A204.1 (cell line): ENCODE data around the gene PLPP3.

Source experiments
- FAIRE-seq: peaks from 2 replicates; lab custom pipeline; 2012; peaks lifted over from hg19 to GRCh38; lab: Jason Lieb, UNC

Gene PLPP3

GRCh38 chr1:56520016-56520601 lies 59.3 kb downstream of the PLPP3 start:
- FAIRE-seq = no peak

DNA sequence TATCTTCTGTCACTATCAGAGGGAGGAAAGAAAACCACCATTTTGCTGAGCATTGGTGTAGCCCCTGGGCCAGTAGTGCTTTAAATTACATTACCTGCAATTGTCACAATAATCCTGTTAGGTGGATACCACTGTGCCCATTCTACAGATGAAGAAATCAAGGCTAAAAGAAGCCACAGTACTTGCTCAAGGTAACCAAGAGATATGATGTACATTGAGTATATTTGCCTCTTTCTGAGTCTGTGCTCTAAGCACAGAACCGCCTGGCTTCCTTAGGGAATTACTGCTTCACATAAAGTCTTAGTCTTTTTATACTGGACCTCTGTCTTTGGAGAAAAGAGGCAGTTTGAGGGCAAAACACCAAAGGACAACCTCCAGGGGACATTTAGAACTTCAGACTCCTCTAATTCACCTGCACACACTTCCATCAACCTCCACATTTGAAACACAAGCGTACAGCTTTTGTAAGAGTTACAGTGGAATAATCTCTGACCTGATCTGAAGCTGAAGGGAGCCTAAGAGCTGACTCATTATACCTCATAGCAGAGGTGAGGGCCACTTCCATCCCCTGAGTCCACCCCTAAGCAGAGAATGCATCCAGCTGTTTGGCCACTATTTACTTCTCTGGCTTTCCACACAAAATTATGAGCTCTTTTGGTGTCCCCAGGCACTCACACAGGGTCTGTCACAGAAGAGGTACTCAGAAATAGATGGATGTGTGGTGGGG lies 61.8 kb downstream of the PLPP3 start:
- FAIRE-seq = no peak

DNA sequence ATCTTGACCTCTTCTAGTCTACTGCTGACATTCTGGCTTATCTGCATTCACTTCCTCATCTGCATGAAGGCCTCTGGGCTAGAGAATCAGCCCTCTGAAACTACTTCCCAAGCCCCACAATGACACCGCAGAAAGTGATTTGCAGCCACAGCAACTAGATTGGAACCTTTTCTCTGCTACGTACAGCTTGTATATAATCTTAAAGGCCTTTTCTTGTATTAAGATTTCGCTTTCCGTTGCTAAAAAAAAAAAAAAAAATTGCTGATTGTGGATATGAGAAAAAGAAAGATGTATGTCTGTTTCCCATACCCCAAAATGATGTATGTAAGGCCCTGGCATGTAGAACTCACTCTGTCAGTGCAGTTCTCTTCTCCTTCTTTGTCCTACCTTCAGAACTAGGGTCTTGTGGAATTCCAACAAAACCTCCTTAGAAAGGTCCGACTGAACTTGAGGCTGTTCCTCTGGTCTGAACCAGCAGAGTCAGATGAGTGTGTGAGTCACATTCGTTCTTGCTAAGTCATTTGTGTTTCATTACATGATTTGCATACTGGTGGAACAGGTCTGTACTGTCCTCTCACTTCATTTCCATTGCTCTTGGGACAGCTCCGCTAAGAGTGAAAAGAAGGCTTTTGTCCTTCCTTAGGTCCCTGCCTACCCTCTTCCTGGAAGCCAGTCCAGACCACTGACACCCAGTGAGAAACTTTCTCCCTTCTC lies 62.7 kb downstream of the PLPP3 start:
- no peak for FAIRE-seq

DNA sequence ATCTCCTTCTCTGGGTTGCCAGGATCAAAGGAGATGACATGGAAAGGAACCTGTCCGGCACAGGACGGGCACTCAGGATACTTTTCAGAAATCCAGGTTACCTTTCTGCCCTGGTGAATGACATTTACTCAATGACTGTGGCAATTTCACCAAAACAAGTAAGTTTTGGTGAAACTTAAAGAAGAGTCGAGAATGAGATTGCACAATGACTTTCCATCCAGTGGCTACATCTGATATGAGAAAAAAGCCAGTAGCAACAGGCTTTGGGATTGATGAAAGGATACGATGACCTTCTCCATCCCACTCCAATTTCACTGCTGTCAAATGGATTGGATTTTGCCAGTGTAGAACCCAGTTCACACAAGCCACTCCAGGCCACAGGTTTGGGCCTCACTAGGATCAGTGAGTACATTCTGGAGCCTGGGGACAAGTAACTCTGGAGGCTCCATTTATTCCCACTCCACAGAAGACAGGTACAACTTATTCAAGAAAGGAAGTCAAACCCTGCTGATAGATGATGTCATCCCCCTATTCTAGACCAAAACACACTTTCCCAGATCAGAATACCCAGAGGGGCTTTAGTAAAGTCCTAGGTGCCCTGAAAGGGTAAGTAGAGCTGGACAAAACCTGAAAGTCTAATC lies 63.3 kb downstream of the PLPP3 start:
- FAIRE-seq = no peak

DNA sequence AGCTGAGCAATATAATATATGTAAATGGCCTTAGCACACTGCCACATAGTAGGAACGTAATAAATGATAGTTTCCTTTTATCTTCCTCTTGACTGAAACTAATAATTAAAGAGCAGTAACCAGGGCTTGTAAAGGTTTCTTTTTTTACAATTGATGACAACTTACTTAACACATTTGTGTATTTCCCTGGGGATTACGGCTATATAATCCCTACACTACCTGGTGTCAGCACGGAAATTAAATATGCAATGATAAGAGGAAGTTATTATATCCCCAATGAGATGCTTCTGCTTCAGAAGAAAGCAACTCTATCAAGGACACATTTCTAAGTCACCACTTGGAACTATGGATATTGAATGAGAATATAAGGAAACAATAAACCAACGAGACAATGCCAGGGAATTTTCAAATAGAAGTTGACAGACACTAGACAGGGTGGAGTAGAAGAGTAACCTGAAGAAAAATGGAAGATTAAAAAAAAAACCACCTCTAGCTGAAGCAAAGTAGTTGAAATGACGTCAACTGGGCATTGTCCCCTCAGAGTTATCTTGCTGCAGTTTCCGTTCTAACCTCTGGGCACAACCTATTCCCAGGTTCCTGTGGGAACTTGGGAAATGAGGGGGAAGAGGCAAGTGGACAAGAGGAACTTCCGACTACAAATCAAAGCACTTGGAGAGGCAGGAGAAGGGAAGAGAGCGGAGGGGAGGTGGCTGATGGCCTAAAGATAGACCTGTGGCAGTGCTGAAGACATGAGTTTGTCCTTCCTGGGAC lies 66.5 kb downstream of the PLPP3 start:
- FAIRE-seq = no peak

DNA sequence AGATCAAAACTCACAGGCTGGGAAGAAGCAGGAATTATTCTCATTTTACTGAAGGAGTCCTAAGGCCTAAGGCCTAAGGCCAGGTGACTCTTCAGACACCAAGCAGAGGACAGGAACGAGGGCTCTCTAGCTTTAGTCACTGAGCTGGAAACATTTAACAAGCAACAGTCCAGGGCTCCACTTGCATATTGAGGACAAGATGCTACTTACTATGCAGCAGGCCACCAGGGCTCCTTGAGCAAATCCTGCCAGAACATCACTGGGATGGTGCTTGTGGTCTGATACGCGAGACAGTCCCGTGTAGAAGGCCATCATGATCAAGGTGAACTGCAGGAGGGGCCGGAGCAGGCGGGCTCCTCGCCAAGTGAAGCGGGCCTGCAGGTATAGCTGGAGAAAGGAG lies 67.6 kb downstream of the PLPP3 start:
- no peak for FAIRE-seq

DNA sequence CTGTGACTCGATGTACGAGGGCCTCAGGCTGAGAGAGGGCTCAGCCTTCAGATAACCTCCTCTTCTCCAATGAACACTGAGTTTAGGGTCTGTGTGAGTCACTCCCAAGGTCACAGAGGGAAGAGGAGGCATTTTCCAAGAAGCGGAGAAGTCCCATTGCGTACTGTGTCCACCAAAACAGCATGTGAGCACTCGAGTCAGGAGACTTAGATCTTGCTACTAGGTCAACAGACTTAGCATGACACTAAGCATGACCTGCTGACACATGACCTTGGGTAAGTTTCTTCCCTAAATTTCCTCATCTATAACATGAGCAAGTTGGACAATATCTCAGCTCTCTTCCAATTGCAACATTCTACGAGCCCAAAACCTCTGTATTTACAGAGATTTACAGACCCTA lies 68.0 kb downstream of the PLPP3 start:
- FAIRE-seq = no peak

DNA sequence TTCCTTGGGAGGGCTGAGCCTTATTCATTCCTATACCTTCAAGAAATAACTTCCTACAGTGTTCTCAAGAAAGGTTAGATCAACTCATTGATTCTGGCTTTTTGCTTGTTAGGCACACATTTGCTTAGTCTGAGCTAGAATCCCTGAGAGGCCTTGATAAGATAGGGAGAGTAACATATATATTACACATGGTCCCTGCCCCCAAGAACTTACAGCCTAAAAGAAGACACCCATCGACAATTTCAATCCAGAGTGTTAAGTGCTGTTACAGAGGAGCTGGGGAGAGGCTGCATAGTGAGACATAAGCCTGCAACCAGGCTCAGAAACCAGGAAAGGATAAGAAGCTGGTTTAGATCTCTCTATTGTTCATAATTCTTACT lies 68.7 kb downstream of the PLPP3 start:
- FAIRE-seq = no peak

DNA sequence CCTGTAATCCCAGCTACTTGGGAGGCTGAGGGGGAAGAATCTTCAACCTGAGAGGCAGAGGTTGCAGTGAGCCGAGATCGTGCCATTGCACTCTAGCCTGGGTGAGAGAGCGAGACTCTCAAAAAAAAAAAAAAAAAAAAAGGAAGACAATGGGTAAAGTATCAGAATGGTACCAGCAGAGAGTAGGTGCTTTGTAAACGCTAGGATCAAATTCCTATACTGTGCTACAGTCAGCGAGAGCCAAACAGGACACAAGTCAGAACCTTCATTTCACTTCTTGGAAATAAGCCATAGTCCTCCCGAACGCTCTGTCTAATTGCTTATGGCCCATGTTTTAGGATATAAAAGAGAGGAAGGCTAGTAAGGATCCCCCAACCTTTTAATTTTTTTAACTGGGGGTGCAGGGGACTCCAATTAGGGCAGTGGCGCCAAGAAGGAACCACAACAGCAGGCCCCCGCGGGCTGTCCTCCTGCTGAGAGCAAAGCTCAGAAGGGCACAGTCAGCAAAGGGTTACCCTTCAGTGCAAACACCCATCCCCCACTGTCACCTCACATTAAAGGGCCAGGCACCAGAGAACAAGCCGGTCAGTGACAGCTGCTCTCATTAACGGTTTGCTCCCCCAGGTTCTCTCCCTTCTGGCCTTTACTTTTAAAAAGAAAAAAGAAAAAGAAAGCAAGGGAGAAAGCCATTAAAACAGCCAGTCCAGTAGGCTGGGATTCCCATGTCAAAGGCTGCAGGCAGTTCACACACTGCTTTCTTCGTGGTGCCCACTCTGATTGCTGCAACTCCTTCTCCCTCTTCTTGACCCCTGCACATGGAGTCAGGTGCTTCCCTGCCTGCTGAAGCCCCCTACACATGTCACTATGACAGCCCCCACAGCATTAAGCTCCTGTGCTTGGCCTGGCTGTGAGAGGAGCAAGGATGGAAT lies 69.4 kb downstream of the PLPP3 start:
- no peak for FAIRE-seq

DNA sequence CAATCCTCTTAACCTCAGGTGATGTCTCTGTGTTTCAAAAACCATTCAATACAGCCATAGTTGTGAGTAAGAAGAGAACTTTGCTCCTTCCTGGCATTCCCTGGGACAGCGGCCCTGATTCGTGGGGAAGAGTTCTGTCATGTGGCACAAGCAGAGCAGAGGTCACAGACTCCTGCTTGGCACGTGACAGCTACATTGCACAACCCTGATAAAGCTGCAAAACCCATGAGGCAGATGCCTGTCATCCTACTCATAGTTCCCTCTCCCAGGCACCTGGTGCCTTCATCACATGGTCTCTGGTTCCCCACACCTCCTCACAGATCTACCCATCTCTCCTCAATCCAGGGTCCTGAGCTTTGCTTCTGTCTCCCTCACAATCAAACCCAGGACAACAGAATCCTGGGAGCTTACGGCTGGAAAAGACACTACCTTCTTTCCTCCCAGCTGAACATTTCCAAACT lies 70.8 kb downstream of the PLPP3 start:
- FAIRE-seq = no peak

- no peak for FAIRE-seq
These were observed 71.3 kb downstream of the PLPP3 start for GRCh38 chr1:56507925-56508522.

DNA sequence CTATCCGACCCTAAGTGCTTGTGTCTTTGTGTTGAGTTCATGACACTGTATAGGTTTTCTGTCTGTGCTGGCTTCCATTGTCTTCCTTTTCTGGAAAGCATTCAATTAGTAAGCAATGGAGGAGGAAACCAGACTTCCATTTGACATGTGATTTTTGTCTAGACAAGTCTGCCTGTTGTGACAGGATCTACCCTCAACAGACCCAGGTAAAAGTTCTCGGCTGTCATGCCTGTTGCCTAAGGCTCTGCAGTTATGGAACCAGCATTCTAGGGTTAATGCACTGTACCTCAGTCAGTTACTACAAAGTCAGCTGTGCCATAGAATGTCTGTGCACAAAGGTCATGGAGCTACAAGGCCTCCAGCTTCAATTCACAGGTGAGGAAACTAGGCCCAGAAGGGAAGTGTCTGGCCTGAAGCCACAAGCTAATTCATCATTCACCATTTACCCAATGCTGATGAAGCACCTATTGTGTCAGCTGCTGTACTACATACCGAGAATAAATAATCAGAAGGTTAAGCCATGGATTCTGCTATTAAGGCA lies 72.3 kb downstream of the PLPP3 start:
- FAIRE-seq = no peak

DNA sequence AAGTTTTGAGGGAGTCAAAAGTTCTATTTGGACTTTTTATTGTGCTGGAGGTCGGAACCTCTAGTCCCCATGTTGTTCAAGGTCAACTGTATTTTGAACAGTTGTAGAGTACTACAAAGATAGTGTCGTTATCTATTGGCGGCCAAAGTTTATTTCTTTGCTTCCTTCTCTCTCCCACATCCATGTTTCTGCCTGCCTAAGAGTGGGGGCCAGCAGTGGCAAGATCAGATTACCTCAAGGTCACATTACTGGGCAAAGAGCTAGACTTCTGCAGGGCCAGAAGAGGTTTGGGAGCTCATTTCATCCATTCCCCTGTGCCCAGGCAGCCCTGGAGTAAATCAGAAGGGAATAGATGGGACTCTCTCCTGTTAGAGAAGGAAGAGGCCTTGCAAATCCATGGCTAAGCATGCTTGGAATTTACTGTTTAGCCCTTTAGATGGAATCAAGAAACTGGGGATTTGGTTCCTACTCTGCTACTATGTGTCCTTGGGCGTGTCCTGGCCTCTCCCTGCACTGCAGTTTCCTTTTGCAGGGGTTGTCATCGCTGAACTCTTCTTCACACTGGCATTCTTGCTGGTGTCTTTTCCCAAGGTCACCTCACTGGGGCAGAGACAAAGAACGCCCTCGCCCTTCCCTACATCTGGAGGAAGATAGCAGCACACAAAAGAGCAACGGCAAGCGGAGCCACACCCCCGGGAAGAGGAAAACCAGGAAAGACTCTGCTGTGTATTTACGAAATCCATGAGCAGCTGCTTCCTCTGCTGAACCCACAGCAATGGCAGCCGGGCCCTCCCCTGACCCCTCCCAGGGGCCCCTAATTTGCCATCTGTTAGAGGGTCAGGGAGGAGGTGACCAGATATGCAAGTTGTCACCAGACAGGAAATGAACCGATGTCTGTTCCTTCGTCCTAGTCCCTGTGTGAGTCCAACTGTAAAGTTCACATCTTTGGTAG lies 73.3 kb downstream of the PLPP3 start:
- no peak for FAIRE-seq

- FAIRE-seq = no peak
These were observed 76.6 kb downstream of the PLPP3 start for GRCh38 chr1:56502700-56503245.

DNA sequence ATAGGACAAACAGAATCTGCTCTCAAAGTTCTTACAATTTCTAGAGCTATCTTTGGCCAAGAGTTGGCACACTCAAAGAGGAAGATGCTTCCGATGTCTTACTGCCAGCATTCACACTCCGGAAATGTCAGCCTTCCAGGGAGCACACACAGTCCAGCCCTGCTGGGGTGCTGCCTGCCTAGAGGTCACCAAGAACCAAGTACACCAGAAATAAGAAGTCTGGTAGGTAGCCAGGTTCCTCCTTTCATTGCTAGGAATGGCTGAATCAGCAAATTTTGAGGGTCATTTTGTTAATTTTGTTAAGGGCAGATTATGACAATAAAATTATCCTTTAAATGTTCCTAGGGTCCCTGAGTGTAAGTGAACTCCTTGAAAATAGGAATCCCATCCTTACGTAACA lies 77.5 kb downstream of the PLPP3 start:
- no peak for FAIRE-seq

GRCh38 chr1:56501426-56501825 lies 77.9 kb downstream of the PLPP3 start:
- no peak for FAIRE-seq

GRCh38 chr1:56496821-56497772 lies 82.3 kb downstream of the PLPP3 start:
- FAIRE-seq = no peak

DNA sequence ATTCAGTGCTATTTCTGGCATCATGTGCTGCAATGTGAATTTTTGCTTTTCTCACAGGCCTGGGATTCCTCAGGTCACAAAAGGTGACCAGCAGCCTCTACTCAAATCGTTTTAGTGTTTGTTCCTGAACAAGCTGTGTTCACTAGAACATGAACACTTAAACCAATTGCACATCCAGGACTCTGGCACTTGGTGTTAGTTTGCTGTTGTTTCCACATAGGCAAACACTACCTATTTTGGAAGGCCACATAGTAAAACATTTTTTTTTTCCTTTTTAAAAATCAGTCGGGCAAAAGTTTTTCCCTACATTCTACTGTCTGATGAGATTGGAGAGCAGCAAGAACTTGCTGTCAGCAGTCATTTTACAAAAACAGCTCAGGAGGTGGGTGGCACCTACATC lies 83.2 kb downstream of the PLPP3 start:
- no peak for FAIRE-seq
